Sigmoid colon (tissue), 7 donors: Measurements from ENCODE around the gene CARD8. TPM values are rescaled to one million over a fixed set of nuclear protein-coding genes. Genes with fewer than 3 reads are reported as not detected.
"Not testable (repeated sequence)": the region's sequence is repeated elsewhere in the genome, so short reads cannot be mapped to it uniquely, and the experiment has no call there.

ENCODE experiments used
- DNase-seq: peaks from one replicate; pipeline ENCODE4 v3.0.0-alpha.2; 2019
- H3K27ac ChIP-seq, 4 donors: fragments of 200-600 bp; sonication (generic); one replicate each; pipeline ENCODE4 v1.5.1; 2016 to 2019; ENCODE audit warnings: mild to moderate bottlenecking in 1 of 4
- H3K27me3 ChIP-seq, 3 donors: fragments of 200-600 bp; sonication (generic); one replicate each; pipeline ENCODE4 v1.5.1; 2019; ENCODE audit warnings: mild to moderate bottlenecking in 1 of 3
- H3K36me3 ChIP-seq, 4 donors: fragments of 200-600 bp; sonication (generic); one replicate each; pipeline ENCODE4 v1.5.1; 2016 to 2019
- H3K4me1 ChIP-seq, 4 donors: fragments of 200-600 bp; sonication (generic); one replicate each; pipeline ENCODE4 v1.5.1; 2017 to 2019
- H3K4me3 ChIP-seq, 4 donors: fragments of 200-600 bp; sonication (generic); one replicate each; pipeline ENCODE4 v1.5.1; 2017 to 2019; ENCODE audit warnings: mild to moderate bottlenecking in 2 of 4, moderate library complexity in 1 of 4
- H3K9me3 ChIP-seq, 4 donors: fragments of 200-600 bp in 3 of 4; sonication (generic) in 3 of 4; one replicate each; pipeline versions ENCODE4 v1.5.1 to v1.6.1; 2013 to 2019
- CTCF ChIP-seq, 4 experiments: fragments of 450-650 bp in 3 of 4; fragments of 200-600 bp in 1 of 4; IDR thresholded peaks; one replicate each; pipeline ENCODE4 v1.5.1; 2016 to 2019; ENCODE audit warnings: antibody characterized with exemption in 4 of 4, mild to moderate bottlenecking in 3 of 4, moderate library complexity in 2 of 4
- EP300 ChIP-seq, 4 donors: sonication (generic); formaldehyde crosslinking; IDR thresholded peaks; one replicate each; pipeline ENCODE4 v1.6.1; 2017; ENCODE audit warnings: antibody characterized with exemption in 4 of 4
- POLR2A ChIP-seq, 2 donors: fragments of 450-650 bp; IDR thresholded peaks; one replicate each; pipeline ENCODE4 v1.6.1; 2016; ENCODE audit warnings: antibody characterized with exemption in 2 of 2, mild to moderate bottlenecking in 2 of 2, moderate library complexity in 2 of 2
- POLR2AphosphoS5 ChIP-seq, 4 donors: sonication (generic); formaldehyde crosslinking; IDR thresholded peaks; one replicate each; pipeline ENCODE4 v1.6.1; 2017; ENCODE audit warnings: antibody characterized with exemption in 4 of 4
- WGBS, 2 donors: extraction: QIAGEN DNeasy Blood & Tissue Kit; methylation state at CpG; one replicate each; pipeline ENCODE4 v1.1.7; 2013; 5-methylcytosine and 5-hydroxymethylcytosine counted together
- intact Hi-C: fragments of 100-400 bp; cut with DNase I; formaldehyde crosslinking; loops from one replicate; pipeline ENCODE4 v1.15.1; 2023
- polyA plus RNA-seq, 3 donors: library from polyadenylated mRNA; stranded (reverse); fragments of 200-250 nt; gene quantifications; one replicate each; pipeline ENCODE4 v1.2.3, GENCODE V29; 2013
- total RNA-seq, 4 donors: library from RNA; depleted of rRNA; stranded (reverse); fragments of >200 nt; gene quantifications; one replicate each; pipeline ENCODE4 v1.1.0, GENCODE V29; 2016
- donor health status: healthy with polysubstance abuse.
- donor health status: Bipolar disorder and iron deficiency.
- donor health status: healthy.

Gene CARD8
- total and polyA plus RNA-seq, 7 donors = 6.0 to 37.7 (median 22.3) TPM

DNA sequence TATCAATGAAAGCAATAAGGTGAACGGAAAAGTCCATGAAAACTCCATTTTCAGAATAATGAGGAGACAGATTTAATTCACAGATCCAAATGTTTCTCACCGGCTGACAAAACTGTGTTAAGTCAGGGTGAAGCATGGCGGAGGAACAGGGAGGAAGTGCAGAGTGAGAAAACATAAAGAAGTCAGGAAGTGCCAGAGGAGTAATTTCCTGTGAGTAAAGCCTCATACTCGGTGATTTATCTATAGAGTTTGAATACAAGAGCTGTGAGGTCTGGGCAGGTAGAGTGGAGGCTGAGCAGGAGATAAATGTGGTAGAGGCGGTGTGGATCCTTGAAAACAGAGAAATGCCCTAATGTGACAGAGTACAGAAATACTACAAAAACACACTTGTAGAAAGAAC, 11.4 kb downstream of the CARD8 start:
- intact Hi-C loops = no loop called here
- H3K9me3 ChIP-seq = no peaks in the 10 kb centered on the region
- H3K4me3 ChIP-seq = no peak overlapping the region
- H3K27me3 ChIP-seq = no peaks in the 10 kb centered on the region
- H3K27ac ChIP-seq = no peak overlapping the region
- WGBS, 2 donors = 47 to 75% methylated on average over 5 of the region's 5 CpGs
- H3K4me1 ChIP-seq = no peaks in the 10 kb centered on the region
- no peak for DNase-seq
- peaks cover 0 to 54% (median 5%) of the 10 kb centered on the region in 4 donors for H3K36me3 ChIP-seq
- TF ChIP-seq POLR2AphosphoS5 (IDR thresholded peaks at IDR 0.05) = no peak
- no peak for TF ChIP-seq POLR2A (IDR thresholded peaks at IDR 0.05)
- no peak for TF ChIP-seq EP300 (IDR thresholded peaks at IDR 0.05)
- no peak for TF ChIP-seq CTCF (IDR thresholded peaks at IDR 0.05)

- H3K27me3 ChIP-seq, DNase-seq: not testable (repeated sequence)
- 92 to 95% methylated on average over 6 of the region's 6 CpGs for WGBS, 2 donors
Observed at GRCh38 chr19:48241771-48242170, 13.9 kb downstream of the CARD8 start.

DNA sequence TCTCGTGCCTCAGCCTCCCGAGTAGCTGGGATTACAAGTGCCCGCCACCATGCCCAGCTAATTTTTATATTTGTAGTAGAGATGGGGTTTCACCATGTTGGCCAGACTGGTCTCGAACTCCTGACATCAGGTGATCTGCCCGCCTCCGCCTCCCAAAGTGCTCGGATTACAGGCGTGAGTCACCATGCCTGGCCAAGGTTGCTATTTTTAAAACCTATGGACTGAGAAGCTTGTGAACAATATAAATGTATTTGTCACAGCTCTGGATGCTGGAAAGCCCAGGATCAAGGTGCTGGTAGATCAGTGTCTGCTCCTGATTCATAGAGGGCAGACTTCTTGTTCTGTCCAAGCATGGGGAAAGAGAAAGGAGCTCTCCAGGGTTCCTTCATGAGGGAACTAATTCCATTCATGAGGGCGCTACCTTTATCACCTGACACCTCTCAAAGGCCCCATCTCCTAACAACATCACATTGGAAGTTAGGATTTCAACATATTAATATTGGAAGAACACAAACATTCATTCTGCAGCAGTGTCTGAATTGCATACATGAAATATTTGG, 16.1 kb downstream of the CARD8 start:
- peaks cover 0 to 57% (median 3%) of the 10 kb centered on the region in 4 donors for H3K36me3 ChIP-seq
- no peaks in the 10 kb centered on the region for H3K9me3 ChIP-seq
- H3K4me3 ChIP-seq = no peak overlapping the region
- no peaks in the 10 kb centered on the region for H3K27me3 ChIP-seq
- intact Hi-C loops = no loop called here
- no peak overlapping the region for H3K27ac ChIP-seq
- no peak for TF ChIP-seq EP300 (IDR thresholded peaks at IDR 0.05)
- TF ChIP-seq CTCF (IDR thresholded peaks at IDR 0.05) = no peak
- TF ChIP-seq POLR2A (IDR thresholded peaks at IDR 0.05) = no peak
- TF ChIP-seq POLR2AphosphoS5 (IDR thresholded peaks at IDR 0.05) = no peak
- no peaks in the 10 kb centered on the region for H3K4me1 ChIP-seq
- 96% methylated on average over 9 of the region's 9 CpGs for WGBS, 2 donors
- DNase-seq = no peak

More at GRCh38 chr19:48241771-48242170, 13.9 kb downstream of the CARD8 start:
- H3K27ac ChIP-seq, H3K4me3 ChIP-seq, intact Hi-C loops, H3K9me3 ChIP-seq, H3K4me1 ChIP-seq: not testable (repeated sequence)
- peaks cover 0 to 60% (median 3%) of the 10 kb centered on the region in 4 donors for H3K36me3 ChIP-seq

GRCh38 chr19:48239120-48239519, 16.6 kb downstream of the CARD8 start:
- no peaks in the 10 kb centered on the region for H3K9me3 ChIP-seq
- H3K27me3 ChIP-seq = no peaks in the 10 kb centered on the region
- TF ChIP-seq POLR2A (IDR thresholded peaks at IDR 0.05) (no peak), CTCF (IDR thresholded peaks at IDR 0.05) (no peak), EP300 (IDR thresholded peaks at IDR 0.05) (no peak), POLR2AphosphoS5 (IDR thresholded peaks at IDR 0.05) (no peak)
- DNase-seq = no peak
- H3K36me3 ChIP-seq = peaks cover 0 to 63% (median 3%) of the 10 kb centered on the region in 4 donors
- H3K4me3 ChIP-seq = no peak overlapping the region
- WGBS, 2 donors = 88 to 96% methylated on average over 6 of the region's 6 CpGs
- no peaks in the 10 kb centered on the region for H3K4me1 ChIP-seq
- intact Hi-C loops = no loop called here
- no peak overlapping the region for H3K27ac ChIP-seq

DNA sequence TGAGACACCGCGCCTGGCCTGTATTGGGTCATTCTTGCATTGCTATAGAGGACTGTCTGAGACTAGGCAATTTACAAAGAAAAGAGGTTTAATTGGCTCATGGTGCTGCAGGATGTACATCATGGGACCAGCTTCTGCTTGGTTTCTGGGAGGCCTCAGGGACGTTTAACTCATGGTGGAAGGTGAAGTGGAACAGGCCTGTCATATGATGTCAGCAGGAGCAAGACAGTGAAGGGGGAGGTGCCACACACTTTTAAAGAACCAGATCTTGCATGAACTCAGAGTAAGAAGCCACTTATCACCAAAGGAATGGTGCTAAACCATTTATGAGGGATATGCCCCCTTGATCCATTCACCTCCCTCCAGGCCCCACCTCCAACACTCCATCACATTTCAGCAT, 18.7 kb downstream of the CARD8 start:
- Histone ChIP-seq H3K36me3 (peaks cover 0 to 77% (median 8%) of the 10 kb centered on the region in 4 donors), H3K4me3 (no peak overlapping the region)
- intact Hi-C loops = no loop called here

More for the DNA sequence above, 18.7 kb downstream of the CARD8 start:
- TF ChIP-seq CTCF (IDR thresholded peaks at IDR 0.05) = no peak
- no peak for TF ChIP-seq POLR2A (IDR thresholded peaks at IDR 0.05)
- no peak for TF ChIP-seq POLR2AphosphoS5 (IDR thresholded peaks at IDR 0.05)
- TF ChIP-seq EP300 (IDR thresholded peaks at IDR 0.05) = no peak
- Histone ChIP-seq H3K4me1 (no peaks in the 10 kb centered on the region), H3K27me3 (no peaks in the 10 kb centered on the region), H3K27ac (no peak overlapping the region), H3K9me3 (no peaks in the 10 kb centered on the region)
- DNase-seq = no peak
- 66 to 80% methylated on average over 3 of the region's 3 CpGs for WGBS, 2 donors
